CD4-positive, alpha-beta T cell treated with Interferon gamma for 1 hour (primary cell): Measurements from ENCODE around the gene DROSHA.
"Not testable (repeated sequence)": the region's sequence is repeated elsewhere in the genome, so short reads cannot be mapped to it uniquely, and the experiment has no call there.

Experiments
- DNase-seq: peaks from one replicate; pipeline ENCODE4 v3.0.0-alpha.2; 2020

DROSHA gene

GRCh38 chr5:31378136-31378535 lies 153.8 kb downstream of the DROSHA start:
- no peak for DNase-seq

- DNase-seq = no peak
These were observed 154.5 kb downstream of the DROSHA start for GRCh38 chr5:31377274-31377946.

- DNase-seq = no peak
These were observed 155.7 kb downstream of the DROSHA start for GRCh38 chr5:31375999-31376720.

- no peak for DNase-seq
These were observed 159.8 kb downstream of the DROSHA start for GRCh38 chr5:31372124-31372523.

- no peak for DNase-seq
These were observed 165.0 kb downstream of the DROSHA start for GRCh38 chr5:31366941-31367340.

GRCh38 chr5:31365776-31366175 lies 166.1 kb downstream of the DROSHA start:
- no peak for DNase-seq

GRCh38 chr5:31364881-31365636 lies 166.8 kb downstream of the DROSHA start:
- DNase-seq = no peak

- no peak for DNase-seq
These were observed 168.8 kb downstream of the DROSHA start for GRCh38 chr5:31362931-31363568.

- no peak for DNase-seq
These were observed 169.4 kb downstream of the DROSHA start for GRCh38 chr5:31362529-31362900.

- not testable (repeated sequence) for DNase-seq
These were observed 170.0 kb downstream of the DROSHA start for GRCh38 chr5:31361704-31362528.

- no peak for DNase-seq
These were observed 170.7 kb downstream of the DROSHA start for GRCh38 chr5:31361234-31361633.

GRCh38 chr5:31359839-31360238 lies 172.1 kb downstream of the DROSHA start:
- DNase-seq = no peak

GRCh38 chr5:31357038-31357437 lies 174.9 kb downstream of the DROSHA start:
- no peak for DNase-seq

- no peak for DNase-seq
These were observed 176.6 kb downstream of the DROSHA start for GRCh38 chr5:31355337-31355736.
